HFFc6 (cell line): Measurements from ENCODE around the gene AQR. TPM values are rescaled to one million over a fixed set of nuclear protein-coding genes. Genes with fewer than 3 reads are reported as not detected.

ENCODE experiments used
- DNase-seq: peaks from one replicate; pipeline ENCODE4 v3.0.0-alpha.2; 2018
- H3K27ac Mint-ChIP-seq: 2 replicates; pipeline ENCODE4 v1.8.0; 2020; ENCODE audit warnings: mild to moderate bottlenecking, mixed read lengths
- H3K27me3 Mint-ChIP-seq: 2 replicates; pipeline ENCODE4 v1.8.0; 2021; ENCODE audit warnings: mild to moderate bottlenecking, moderate library complexity, mixed read lengths; ENCODE audit not compliant: insufficient read depth
- H3K36me3 Mint-ChIP-seq: 2 replicates; pipeline ENCODE4 v1.8.0; 2021; ENCODE audit warnings: low read depth, mixed read lengths
- H3K4me1 Mint-ChIP-seq: 2 replicates; pipeline ENCODE4 v1.8.0; 2020; ENCODE audit warnings: low read depth, mixed read lengths
- H3K4me3 Mint-ChIP-seq: 2 replicates; pipeline ENCODE4 v1.8.0; 2020; ENCODE audit warnings: mild to moderate bottlenecking, moderate library complexity, mixed read lengths
- H3K9me3 Mint-ChIP-seq: 2 replicates; pipeline ENCODE4 v1.8.0; 2020; ENCODE audit warnings: mild to moderate bottlenecking, mixed read lengths
- total RNA-seq, 6 experiments: library from RNA; stranded (reverse); fragmentation: NEBNext Ultra II Directional; extraction: Animal tissue kit (Norgen Biotek cat#: 25700); gene quantifications; 2 replicates in 1 of 6; 3 replicates in 5 of 6; pipeline ENCODE4 v1.2.3, GENCODE V29; 2021
- TF ChIP-seq, protein P1 (sequence below): fragments of 200-600 bp; sonication (generic); IDR thresholded peaks from 2 replicates; pipeline ENCODE4 v1.5.0; 2021; ENCODE audit warnings: antibody characterized with exemption, mild to moderate bottlenecking

The AQR gene
- total RNA-seq, 6 experiments from 2014 or later: 24.9 to 31.1 (median 28.9) TPM

DNA sequence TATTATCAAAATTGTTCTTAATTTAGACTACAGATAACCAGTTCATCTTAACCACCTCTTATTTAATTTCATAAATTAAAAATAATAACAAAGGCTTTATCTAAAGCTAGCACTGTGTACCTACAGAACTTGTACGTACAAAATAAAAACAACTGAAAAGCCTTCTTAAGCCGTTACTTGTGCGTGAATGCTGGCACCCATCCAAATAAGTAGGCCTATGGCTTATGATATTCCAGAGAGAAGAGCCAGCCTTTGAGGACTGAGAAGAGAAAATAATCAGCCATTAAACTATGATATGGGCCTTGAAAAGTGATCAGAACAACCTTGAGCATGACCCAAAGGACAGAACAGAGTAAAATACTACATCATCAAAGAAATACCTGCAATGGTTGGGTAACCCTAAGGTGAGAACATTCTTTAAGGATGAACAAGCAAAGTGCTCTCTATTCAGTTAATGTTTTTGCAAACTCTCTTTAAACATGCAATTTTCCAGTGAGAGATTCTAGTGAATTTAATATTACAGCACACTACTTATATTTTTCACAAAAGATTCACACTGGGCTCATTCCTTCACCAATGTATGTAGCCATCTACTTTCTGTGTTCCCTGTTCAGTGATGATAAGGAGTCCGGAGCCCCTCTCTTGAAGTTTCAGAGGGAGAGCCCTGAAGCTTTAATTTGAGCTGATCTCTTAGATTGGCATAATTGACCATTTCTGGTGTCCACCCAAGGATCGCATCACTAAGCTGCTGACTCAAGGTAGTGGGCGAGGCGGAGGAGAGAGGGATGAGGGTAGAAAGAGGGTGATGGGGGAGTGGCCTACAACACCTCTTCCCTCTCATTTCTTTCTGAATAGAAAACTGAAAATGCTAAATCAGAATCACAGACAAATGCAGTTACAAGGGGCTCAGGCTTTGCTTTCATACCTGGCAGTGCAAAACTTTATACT, 166.5 kb downstream of the AQR start:
- H3K9me3 Mint-ChIP-seq: peaks cover 13% of the 10 kb centered on the region; the same call in 1 of the 2 replicates
- peaks cover 61% of the 10 kb centered on the region for H3K4me1 Mint-ChIP-seq
- peaks cover 13% of the 10 kb centered on the region for H3K36me3 Mint-ChIP-seq
- no peak overlapping the region for H3K4me3 Mint-ChIP-seq
- H3K27me3 Mint-ChIP-seq: no peaks in the 10 kb centered on the region
- DNase-seq: no peak
- H3K27ac Mint-ChIP-seq: no peak overlapping the region
- TF ChIP-seq, protein P1, sequence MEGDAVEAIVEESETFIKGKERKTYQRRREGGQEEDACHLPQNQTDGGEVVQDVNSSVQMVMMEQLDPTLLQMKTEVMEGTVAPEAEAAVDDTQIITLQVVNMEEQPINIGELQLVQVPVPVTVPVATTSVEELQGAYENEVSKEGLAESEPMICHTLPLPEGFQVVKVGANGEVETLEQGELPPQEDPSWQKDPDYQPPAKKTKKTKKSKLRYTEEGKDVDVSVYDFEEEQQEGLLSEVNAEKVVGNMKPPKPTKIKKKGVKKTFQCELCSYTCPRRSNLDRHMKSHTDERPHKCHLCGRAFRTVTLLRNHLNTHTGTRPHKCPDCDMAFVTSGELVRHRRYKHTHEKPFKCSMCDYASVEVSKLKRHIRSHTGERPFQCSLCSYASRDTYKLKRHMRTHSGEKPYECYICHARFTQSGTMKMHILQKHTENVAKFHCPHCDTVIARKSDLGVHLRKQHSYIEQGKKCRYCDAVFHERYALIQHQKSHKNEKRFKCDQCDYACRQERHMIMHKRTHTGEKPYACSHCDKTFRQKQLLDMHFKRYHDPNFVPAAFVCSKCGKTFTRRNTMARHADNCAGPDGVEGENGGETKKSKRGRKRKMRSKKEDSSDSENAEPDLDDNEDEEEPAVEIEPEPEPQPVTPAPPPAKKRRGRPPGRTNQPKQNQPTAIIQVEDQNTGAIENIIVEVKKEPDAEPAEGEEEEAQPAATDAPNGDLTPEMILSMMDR: no peak

DNA sequence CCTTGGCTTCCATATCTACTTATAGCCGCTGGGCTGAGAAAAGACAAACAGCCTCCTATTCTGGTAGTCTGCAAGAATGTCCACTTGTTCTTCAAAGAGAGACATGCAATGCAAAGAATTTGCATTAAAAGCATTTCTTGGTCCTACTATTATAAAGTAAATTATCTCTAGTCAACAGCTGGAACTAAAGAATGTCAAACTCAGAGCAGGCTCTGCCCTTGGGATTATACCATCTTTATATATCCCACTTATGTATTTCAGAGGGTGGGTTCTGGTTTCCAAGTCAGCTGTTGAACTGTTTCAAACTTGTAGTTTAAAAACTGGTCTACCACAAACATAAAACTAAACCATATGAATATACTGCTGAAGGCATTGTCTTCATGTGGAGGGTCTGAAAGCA, 167.2 kb downstream of the AQR start:
- Mint-ChIP-seq H3K27ac (no peak overlapping the region), H3K4me3 (no peak overlapping the region), H3K36me3 (peaks cover 11% of the 10 kb centered on the region), H3K4me1 (peaks cover 58% of the 10 kb centered on the region), H3K9me3 (peaks cover 10% of the 10 kb centered on the region; the same call in 1 of the 2 replicates), H3K27me3 (no peaks in the 10 kb centered on the region)
- no peak for DNase-seq
- TF ChIP-seq, protein P1: no peak

Other genes with a start within 250 kb of the AQR start
- not detected for gene GJD2, start 214.7 kb downstream of the AQR start, total RNA-seq
- gene ACTC1, start 174.2 kb downstream of the AQR start, total RNA-seq: 10 to 100 TPM in 5 of 6 experiments, 1 to 10 TPM in 1; 4.8 to 30.5 (median 24.7) TPM
- gene ZNF770, start 18.5 kb upstream of the AQR start, total RNA-seq: 10 to 100 TPM; 25.5 to 35.2 (median 30.4) TPM
- not detected for gene NANOGP8, start 115.6 kb upstream of the AQR start, total RNA-seq